ENCODE data around the gene TBK1. TPM values are rescaled to one million over a fixed set of nuclear protein-coding genes. Genes with fewer than 3 reads are reported as not detected.

Gene TBK1
- total and polyA plus RNA-seq, 2 of the 4 experiments (the other 2 are of a cell fraction) = 9.9 to 11.6 TPM

DNA sequence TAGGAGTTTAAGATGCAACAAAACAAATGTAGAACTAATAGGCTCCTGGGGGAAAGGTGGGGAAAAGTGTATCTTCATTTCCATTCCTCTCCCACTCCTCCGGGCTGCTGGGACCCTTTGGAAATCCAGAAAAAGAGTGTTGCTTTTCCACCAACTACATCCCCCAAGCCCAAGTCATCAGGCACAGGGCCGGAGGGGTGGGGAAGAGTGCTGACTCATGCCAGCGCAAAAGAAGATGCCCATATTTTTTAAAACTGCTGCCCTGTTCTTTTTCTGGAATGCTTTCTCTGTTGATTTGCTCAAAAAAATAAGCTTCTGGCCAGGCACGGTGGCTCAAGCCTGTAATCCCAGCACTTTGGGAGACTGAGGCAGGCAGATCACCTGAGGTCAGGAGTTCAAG is 70.9 kb downstream of the TBK1 start:
- BruUV-seq (replicated peaks) = no TSS peak
- no peaks in the 10 kb centered on the region for H4K20me1 ChIP-seq (ENCODE audit: insufficient read depth, low read length)
- no peak overlapping the region for H3K56ac ChIP-seq (ENCODE audit: extremely low read depth, insufficient read depth, low read length)
- POLR2A ChIA-PET (ENCODE audit: unreplicated experiment) = no interaction called here
- WGBS, 2 experiments (ENCODE audit: extremely low coverage in 2 of 2, insufficient read length in 1 of 2) = no CpG with 5 or more reads among the region's 4 CpGs
- TF ChIP-seq RFX5 (IDR thresholded peaks at IDR 0.05; ENCODE audit: low read depth, low read length) (no peak), NFE2L2 (IDR thresholded peaks at IDR 0.05; ENCODE audit: low read depth, low read length) (peak; percentile 78), MAFK (IDR thresholded peaks at IDR 0.05; ENCODE audit: low read depth, low read length) (peak; percentile 32)
- TF ChIP-seq, protein P1, sequence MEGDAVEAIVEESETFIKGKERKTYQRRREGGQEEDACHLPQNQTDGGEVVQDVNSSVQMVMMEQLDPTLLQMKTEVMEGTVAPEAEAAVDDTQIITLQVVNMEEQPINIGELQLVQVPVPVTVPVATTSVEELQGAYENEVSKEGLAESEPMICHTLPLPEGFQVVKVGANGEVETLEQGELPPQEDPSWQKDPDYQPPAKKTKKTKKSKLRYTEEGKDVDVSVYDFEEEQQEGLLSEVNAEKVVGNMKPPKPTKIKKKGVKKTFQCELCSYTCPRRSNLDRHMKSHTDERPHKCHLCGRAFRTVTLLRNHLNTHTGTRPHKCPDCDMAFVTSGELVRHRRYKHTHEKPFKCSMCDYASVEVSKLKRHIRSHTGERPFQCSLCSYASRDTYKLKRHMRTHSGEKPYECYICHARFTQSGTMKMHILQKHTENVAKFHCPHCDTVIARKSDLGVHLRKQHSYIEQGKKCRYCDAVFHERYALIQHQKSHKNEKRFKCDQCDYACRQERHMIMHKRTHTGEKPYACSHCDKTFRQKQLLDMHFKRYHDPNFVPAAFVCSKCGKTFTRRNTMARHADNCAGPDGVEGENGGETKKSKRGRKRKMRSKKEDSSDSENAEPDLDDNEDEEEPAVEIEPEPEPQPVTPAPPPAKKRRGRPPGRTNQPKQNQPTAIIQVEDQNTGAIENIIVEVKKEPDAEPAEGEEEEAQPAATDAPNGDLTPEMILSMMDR (conservative IDR thresholded peaks at IDR 0.05; ENCODE audit: low read depth, low read length) = no peak
- H3K79me1 ChIP-seq (ENCODE audit: low read depth in 1 of 2, low read length in 2 of 2) = no peaks in the 10 kb centered on the region
- peak overlapping the region; percentile 30; the same call in 1 of the 2 replicates for H3K14ac ChIP-seq (replicated peaks; ENCODE audit: low read depth, low read length)
- dilution Hi-C loops (cut with HindIII; ENCODE audit: low sequenced_read_pairs, unreplicated experiment) = no loop called here
- peak overlapping the region; percentile 5 to 76; a peak in 3 of 4 replicates for H4K8ac ChIP-seq (ENCODE audit: low read depth in 2 of 2, low read length in 2 of 2)
- no peak overlapping the region for H3K4me2 ChIP-seq (ENCODE audit: low read depth, low read length)
- in situ Hi-C loops (cut with MboI; ENCODE audit: low sequenced_read_pairs) = no loop called here
- H2BK15ac ChIP-seq (ENCODE audit: low read depth, low read length) = no peak overlapping the region
- peak overlapping the region; percentile 60 for H2BK5ac ChIP-seq (ENCODE audit: low read depth, low read length, poor library complexity, severe bottlenecking)
- H3K4me3 ChIP-seq (ENCODE audit: insufficient read depth, low read depth, low read length) = no peak overlapping the region
- peak overlapping the region; percentile 93 for H4K5ac ChIP-seq (ENCODE audit: low read depth, low read length)
- intact Hi-C loops (cut with micrococcal nuclease) = no loop called here
- H2AK9ac ChIP-seq (replicated peaks; ENCODE audit: low read depth, low read length, poor library complexity) = no peak overlapping the region
- peak; percentile 22 for DNase-seq
- H3K4ac ChIP-seq (ENCODE audit: low read depth, low read length) = peak overlapping the region; percentile 71; the same call in 1 of the 2 replicates
- ATAC-seq (ENCODE audit: low read depth) = peak; percentile 40
- peak overlapping the region; percentile 69; the same call in 1 of the 2 replicates for H2BK20ac ChIP-seq (ENCODE audit: low read depth, low read length)
- peak overlapping the region; percentile 39; the same call in 1 of the 2 replicates for H3K27ac ChIP-seq (ENCODE audit: insufficient read depth, low read length)
- H2AK5ac ChIP-seq (ENCODE audit: low read depth, low read length) = no peak overlapping the region; the same call in 1 of the 2 replicates
- peak overlapping the region; percentile 48 for H3K18ac ChIP-seq (ENCODE audit: low read depth, low read length)
- CTCF ChIA-PET = interaction anchor here (0.6 to 2.3 kb wide), 4 partner anchors 8 to 147 kb away, joined by 3 to 6 read pairs (median 4); no protein-coding TSS in a partner anchor
- H4K91ac ChIP-seq (ENCODE audit: insufficient read depth, low read depth, low read length) = no peak overlapping the region
- no peaks in the 10 kb centered on the region; the same call in 1 of the 2 replicates for H3K9me1 ChIP-seq (ENCODE audit: insufficient read depth, low read length)
- H2AFZ ChIP-seq (replicated peaks; ENCODE audit: low read length, poor library complexity) = peak overlapping the region; percentile 73
- H3K4me1 ChIP-seq (ENCODE audit: control insufficient read depth, insufficient read depth, low read length) = peaks cover 9% of the 10 kb centered on the region
- no peak overlapping the region for H3K9ac ChIP-seq (ENCODE audit: low read depth, low read length)
- peak overlapping the region; percentile 93 for H2BK120ac ChIP-seq (ENCODE audit: low read depth, low read length)
- 0 out of 2 replicates have a peak overlapping the region, but pooled peaks have one; percentile 22 for H3K23ac ChIP-seq (ENCODE audit: low read depth, low read length)
- H3K9me3 ChIP-seq (ENCODE audit: control insufficient read depth, insufficient read depth, low read length) = no peaks in the 10 kb centered on the region
- H3K36me3 ChIP-seq (ENCODE audit: control insufficient read depth, insufficient read depth, low read length) = no peaks in the 10 kb centered on the region
- H3K27me3 ChIP-seq (ENCODE audit: control insufficient read depth, insufficient read depth, low read length) = no peaks in the 10 kb centered on the region

Data from IMR-90 (cell line).